ELF-1 (cell line): ENCODE measurements around the gene LIF.

Source experiments
- DNase-seq: peaks from one replicate; pipeline ENCODE4 v3.0.0-alpha.2; 2016; ENCODE audit warnings: low read depth, low spot score

The LIF gene

GRCh38 chr22:30265131-30265720 is 18.7 kb upstream of the LIF start:
- DNase-seq, result no peak

DNA sequence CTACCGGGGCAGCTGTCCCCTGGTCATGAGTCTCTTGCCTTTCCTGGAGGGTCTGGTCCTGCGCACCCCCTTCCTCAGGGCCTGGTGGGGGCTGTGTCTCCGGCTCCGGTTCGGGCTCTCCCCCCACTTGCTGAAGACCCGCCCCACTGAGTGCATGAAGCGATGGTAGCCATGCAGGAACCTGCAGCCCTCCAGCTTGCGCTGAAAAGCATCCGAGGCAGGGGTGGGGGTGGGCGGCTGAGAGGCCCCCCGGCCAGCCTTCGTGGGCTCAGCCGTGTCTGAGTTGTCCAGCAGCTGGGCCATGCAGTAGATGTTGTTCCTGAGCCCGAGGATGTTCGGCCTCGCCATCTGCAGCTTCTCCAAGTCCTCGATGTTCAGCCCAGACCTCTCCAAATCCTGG is 17.3 kb upstream of the LIF start:
- DNase-seq, result no peak

- DNase-seq, result peak; percentile 85
These were observed 16.6 kb upstream of the LIF start for GRCh38 chr22:30262917-30263741.

DNA sequence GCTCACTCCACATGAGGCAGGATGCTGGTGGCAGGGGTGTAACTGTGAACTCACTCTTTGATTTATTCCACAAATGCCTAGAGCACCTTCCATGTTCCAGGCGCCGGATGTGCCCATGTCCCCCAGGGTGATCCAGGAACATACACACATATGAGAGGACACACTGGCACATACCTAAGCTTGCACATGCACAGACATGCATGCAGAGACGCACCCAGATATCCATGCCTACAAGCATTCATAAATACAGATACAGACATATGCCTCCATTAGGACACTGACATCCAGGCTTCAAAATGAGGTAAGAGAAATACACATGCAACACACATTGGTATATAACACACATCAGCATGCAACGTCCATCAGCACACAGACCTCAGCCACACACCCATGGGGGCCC is 15.6 kb upstream of the LIF start:
- DNase-seq, result no peak

GRCh38 chr22:30261134-30261533 is 14.6 kb upstream of the LIF start:
- peak; percentile 35 for DNase-seq

DNA sequence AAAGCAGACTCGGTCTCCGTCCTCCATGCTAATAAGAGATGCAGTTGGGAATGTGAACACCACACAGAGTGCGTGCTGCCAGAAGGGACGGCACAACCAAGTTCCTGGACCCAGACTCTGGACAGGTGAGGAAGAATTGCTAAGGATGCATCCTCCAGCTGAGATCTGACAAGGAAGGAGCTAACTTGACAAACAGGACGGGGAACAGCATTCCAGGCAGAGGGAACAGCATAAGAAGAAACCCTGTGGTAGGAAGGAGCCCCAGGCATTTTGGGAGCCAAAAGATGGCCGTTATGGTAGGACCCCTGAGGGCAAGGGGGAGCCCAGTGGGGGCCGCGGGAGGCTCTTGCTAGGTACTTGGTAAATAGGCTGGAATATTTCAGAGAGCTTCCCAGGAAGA is 14.1 kb upstream of the LIF start:
- no peak for DNase-seq

GRCh38 chr22:30260276-30260675 is 13.7 kb upstream of the LIF start:
- DNase-seq, result no peak

GRCh38 chr22:30254314-30254713 is 7.8 kb upstream of the LIF start:
- no peak for DNase-seq

DNA sequence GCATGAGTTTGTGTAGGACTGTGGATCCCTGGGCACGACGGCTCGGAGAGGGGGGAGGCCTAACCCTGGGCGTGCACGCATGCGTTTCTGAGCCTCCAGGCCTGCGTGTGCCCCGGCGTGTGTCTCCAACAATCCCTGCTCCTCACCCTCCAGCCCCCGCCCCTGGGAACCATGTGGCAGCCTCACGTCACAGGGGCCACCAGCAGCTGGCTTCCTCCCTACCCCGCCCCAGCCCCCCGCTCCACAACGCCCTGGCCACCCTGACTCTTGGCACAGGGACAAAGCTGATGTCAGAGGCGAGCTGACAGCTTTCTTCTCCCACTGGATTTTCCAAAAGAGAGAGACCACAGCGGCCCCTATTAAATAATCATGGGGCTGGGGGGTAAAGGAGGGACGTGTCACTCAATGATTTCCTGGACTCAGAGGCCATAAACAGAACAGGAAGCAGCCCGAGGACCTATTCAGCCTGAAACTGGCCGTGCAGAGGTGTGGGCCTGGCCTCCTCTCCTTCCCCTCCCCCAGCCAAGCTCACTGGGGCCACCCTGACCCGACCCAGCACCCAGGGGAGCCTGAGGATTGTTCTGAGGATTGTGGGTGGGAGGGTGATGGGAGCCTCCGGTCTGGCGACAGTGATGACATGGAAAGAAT is 6.8 kb upstream of the LIF start:
- DNase-seq, result no peak

DNA sequence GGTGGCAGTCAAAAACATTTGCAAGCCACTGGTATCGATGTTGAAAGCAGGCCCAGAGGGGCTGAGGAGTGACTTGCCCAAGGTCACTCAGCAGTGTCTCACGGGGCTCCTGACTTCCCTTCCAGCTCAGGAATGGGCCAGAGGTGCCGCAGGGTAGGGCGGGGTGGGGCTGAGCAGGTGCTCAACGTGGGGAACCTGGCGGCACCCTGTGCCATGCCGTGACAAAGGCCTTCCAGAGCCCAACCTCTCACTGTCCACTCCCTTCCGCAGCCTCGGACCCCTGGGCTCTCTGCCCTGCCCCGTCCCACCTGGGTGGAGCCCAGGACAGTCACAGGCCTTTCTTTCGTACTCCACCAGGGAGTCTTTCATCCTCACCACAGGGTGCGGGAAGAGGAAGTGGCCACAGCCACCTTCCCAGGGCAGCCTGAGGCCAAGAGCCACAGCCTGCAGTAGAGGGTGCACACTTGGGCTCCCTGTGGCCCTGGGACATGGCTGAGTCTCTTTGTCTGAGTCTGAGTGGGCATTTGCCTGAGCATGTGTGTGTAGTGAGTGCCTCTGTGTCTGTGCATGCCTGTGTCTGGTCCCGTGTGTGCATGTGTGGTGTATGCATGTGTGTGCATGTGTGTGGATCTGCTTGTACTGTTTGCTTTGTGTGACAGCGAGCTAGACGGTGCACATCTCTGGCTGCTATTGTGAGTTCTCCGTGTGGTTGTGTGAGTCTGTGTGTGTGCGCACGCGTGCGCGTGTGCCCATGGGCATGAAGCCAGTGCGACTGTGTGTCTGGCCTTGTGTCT is 6.0 kb upstream of the LIF start:
- DNase-seq, result peak; percentile 36

DNA sequence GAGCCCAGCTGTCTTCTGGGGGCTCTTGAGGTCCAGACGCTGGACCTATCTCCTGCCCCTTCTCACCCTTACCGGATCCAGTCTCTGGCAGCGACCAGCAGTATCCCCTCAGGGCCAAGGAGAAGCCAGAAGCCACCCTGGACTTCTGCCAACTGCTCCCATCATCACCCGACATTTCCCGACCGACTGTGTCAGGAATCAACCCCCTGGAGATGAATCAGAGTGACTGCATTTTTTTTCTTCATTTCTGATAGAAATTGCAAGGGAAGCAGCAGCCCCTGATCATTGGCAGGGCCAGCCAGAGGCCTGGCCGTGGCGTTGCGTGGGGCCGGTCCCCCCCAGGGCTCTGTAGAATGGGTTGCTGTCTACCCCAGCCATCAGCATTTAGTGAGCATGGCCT is 5.2 kb upstream of the LIF start:
- DNase-seq, result no peak

DNA sequence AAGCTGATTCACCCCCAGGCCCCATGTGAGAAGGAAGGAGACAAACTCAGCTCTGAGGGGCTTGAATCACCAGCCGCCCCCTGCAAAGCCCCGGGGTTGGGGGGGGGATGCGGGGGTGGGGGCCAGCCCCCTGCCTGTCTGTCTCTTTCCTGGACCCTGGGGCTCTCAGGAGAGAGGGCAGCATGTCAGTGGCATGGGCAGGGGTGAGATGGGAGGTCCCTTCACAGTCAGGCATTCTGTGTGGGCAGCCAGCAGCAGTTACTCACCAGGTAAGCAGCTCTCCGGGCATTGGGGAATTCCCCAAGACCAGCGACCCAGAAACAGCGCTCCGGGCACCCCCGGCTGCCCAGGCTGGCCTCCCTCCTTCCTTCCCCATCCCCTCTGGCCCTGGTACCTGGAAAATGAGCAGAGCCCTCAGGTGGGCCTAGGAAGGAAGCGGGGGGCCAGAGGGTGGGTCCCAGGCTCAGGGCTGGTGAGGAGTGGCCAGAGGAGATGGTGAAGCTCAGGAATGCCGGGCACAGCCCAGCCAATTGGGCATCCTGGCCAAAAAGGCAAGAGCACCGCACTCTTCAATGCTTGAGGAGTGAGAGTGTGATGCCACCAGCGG is 4.2 kb upstream of the LIF start:
- no peak for DNase-seq

DNA sequence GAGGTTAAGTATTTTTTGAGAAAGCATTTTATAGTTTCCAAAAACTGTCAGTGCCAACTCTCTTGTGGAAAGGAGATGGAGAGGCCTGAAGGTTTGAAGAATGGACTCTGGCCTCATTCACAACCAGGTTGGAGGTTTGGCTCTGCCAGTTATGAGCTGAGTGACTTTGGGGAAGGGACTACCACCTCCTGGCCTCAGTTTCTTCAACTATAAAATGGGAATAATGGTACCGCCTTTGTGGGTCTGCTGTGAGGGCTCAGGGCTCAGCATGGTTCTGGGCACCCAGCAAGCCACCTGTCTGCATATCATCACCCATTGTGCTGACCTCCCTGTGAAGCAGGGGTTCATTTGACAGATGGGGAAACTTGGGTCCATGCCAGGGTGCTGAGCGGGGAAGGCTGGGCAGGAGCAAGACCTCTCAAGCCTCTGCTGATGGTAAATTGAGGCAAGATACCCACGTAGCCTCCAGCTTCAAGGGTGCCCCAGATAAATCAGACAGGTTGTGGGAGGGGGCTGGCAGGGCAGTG is 3.5 kb upstream of the LIF start:
- DNase-seq, result no peak

DNA sequence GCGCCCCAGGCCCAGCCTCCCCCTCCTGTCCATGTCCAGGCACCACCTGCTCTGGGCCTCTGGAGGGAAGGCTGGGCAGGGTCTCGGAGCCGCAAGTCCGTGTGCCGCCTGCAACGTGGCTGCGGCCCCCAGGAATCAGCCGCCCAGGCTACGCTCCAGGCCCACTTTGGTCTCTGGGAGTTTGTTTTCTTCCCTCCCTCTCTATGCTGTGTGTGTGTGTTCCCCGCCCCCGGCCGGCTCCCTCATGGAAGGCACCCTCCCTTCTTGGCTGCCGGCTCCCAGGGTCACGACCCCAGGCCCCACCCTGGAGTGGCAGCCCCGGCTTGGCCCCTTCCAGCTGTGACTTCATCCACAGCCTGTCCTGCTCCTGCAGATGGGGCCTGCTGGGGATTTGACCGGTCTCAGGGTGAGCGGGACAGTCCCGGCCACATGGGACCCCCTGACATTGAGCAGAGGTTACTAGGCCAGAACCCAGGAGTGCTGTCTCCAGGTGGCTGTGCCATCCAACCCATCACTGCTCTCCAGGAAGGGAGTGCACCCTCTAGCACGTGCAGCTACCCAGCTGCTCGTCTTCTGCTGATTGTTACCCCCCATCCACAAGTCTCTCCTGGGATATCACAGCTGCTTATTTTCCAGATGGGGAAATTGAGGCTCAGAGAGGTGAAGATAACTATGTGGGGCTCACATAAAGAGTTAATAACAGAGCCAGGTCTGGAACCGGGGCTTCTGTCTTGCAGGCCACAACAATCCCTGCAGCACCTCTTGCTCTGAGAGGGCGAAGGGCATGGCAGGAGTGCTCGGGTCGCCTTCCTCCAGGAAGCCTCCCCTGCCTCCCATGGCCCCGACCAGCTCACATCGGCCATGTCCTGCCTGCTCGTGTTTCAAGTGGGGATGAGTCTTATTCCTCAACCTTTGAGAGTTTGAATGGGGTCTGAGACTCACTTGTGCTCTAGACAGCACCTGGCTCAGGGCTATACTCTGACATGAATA is 2.8 kb upstream of the LIF start:
- DNase-seq, result no peak

DNA sequence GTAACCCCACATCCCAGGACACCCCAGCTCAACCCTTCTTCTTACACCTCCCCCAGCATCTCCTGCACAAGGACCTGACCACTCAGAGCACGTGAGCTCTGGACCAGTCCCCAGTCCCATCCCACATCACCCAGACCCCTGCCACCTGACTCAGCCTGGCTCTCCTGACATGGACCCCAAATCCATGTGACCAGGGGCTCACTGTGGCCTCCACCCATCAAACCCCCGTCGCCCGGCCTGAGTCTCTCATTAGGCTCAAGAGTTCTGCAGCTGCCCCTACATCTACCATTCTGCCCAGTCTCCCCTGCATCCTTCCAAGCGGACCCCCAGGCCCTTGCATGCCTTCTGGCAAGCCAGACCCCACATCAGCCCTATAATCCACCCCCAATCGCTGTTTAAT is 1.9 kb upstream of the LIF start:
- no peak for DNase-seq

DNA sequence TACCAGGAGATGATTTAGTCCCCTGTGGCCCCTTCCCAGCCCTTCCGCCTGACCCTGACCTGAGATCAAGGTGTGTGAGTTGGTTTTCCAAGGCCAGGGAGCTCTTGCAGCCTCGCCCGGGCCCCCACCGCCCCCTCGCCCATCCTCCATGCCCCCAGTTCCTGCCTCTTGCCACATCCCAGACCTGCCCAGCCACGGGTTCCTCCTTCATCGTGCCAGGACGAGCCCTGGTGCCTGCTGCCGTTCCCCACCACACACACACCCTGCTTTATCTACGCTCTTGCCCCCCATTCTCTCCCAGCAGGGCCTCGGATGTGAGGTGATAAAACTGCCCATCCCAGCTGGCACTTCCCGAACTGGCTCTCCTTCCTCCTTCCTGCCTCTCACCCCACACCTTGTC is 1.4 kb upstream of the LIF start:
- no peak for DNase-seq

DNA sequence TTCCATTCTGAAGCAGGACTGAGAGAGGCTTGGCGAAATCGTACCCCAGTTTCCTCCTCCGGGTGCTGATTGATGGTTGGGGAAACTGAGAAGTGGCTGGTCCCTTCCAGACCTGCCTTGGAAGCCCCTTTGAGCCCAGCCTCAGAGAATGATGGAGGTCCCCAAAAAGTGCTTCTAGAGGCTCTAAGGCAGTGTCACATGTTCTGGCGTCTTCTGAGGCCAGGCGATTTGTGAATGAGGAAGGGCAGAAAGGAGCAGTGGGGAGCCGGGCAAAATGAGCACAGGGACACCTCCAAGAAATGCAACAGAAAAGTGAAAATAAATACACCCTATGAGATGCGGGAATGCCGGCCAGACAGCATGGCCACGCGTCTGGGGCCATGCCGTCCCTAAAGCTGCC is 1.0 kb upstream of the LIF start:
- DNase-seq, result no peak

GRCh38 chr22:30246814-30247376 is 336 bp upstream of the LIF start:
- DNase-seq, result no peak

GRCh38 chr22:30245181-30245984 is 1.2 kb downstream of the LIF start:
- DNase-seq, result no peak
